ENCODE measurements around the gene NUDT14.

NUDT14 gene

DNA sequence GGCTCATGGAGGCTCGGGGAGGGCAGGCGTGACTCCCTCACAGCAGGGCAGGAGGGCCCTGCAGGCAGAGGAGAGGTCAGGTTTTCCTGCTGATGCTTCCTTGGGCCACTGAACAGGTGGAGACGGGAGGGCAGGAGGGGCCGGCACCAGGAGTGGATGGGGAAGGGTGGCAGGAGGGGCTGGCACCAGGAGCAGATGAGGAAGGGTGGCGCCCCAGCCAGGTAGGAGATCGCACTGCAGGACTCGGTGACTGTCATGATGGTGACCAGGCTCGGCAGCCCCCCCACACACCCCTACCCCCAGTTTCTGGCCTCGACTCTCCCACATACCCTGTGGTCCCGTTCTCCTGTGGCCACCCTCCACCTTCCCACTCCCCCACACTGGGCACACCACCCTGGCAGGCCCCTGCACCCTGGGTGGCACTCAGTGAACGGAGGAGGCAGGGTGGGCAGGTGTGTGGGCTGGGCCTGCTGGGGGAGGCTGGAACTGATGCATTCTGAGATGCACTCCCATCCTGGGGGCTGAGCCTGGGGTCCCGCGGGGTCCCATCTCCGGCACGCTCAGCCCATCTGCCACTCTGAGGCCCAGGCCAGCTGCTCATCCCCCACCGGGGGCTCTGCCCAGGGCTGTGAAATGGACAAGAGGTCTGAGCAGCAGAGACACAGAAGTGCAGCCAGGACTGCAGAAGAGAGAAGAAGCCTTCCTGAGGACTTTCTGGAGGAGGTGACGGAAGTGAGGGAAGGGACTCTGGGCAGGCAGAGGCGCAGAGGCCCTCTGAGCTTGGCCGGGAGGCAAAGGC lies 2.8 kb downstream of the NUDT14 start:
- peaks cover 9% of the 10 kb centered on the region for H3K27me3 ChIP-seq (ENCODE audit: control insufficient read depth, insufficient read depth, low read length)
- no peaks in the 10 kb centered on the region for H3K36me3 ChIP-seq (ENCODE audit: control insufficient read depth, insufficient read depth, low read length)
- H3K4me1 ChIP-seq (ENCODE audit: control insufficient read depth, insufficient read depth, low read length), result peaks cover 13% of the 10 kb centered on the region
- H3K9me3 ChIP-seq (ENCODE audit: control insufficient read depth, low read length), result no peaks in the 10 kb centered on the region
- no peak overlapping the region for H3K4me3 ChIP-seq (ENCODE audit: low read length)
- no peak overlapping the region for H3K9ac ChIP-seq (ENCODE audit: low read length)

DNA sequence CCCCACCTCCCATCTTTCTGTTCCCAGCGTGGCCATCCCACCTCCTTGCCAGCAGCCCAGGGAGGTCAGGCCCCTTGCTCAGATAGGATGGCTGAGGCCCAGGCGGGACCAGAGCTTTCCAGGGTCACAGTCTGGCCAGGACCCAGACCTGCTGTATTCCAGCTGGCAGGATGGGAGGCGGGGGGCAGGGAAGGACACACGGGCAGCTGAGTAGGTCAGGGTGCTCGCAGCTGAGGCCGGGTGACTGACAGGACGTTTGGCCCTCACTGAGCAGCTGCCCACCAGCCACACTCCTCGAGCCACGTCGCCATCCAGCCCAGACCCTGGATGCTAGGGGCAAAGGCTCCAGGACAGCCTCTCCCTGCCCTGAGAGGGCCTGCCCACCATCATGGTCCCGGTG lies 4.0 kb downstream of the NUDT14 start:
- H3K27me3 ChIP-seq (ENCODE audit: control insufficient read depth, insufficient read depth, low read length), result peaks cover 5% of the 10 kb centered on the region
- peaks cover 13% of the 10 kb centered on the region for H3K4me1 ChIP-seq (ENCODE audit: control insufficient read depth, insufficient read depth, low read length)
- no peaks in the 10 kb centered on the region for H3K9me3 ChIP-seq (ENCODE audit: control insufficient read depth, low read length)
- no peak overlapping the region for H3K9ac ChIP-seq (ENCODE audit: low read length)
- no peaks in the 10 kb centered on the region for H3K36me3 ChIP-seq (ENCODE audit: control insufficient read depth, insufficient read depth, low read length)
- H3K4me3 ChIP-seq (ENCODE audit: low read length), result no peak overlapping the region

DNA sequence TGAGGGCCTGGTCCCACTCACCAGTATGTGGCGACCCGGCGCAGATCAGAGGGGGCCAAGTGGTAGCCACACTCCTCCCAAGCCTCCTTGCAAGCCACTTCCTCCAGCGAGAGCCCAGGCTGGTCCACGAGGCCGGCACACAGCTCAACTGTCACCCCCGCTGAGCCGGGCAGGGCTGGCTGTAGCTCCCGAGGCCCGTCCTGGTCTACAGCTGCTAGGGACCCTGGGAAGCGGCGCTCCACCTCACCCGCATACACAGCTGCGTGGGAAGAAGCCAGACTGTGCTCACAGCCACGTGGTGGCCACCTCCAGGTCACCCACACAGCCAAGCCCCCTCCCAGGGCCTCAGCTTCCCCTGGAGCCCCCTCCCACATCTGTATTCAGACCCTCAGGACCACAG lies 4.6 kb downstream of the NUDT14 start:
- peaks cover 7% of the 10 kb centered on the region for H3K27me3 ChIP-seq (ENCODE audit: control insufficient read depth, insufficient read depth, low read length)
- no peak overlapping the region for H3K4me3 ChIP-seq (ENCODE audit: low read length)
- no peak overlapping the region for H3K9ac ChIP-seq (ENCODE audit: low read length)
- H3K4me1 ChIP-seq (ENCODE audit: control insufficient read depth, insufficient read depth, low read length), result peaks cover 11% of the 10 kb centered on the region
- no peaks in the 10 kb centered on the region for H3K9me3 ChIP-seq (ENCODE audit: control insufficient read depth, low read length)
- no peaks in the 10 kb centered on the region for H3K36me3 ChIP-seq (ENCODE audit: control insufficient read depth, insufficient read depth, low read length)

- Histone ChIP-seq H3K27me3 (ENCODE audit: control insufficient read depth, insufficient read depth, low read length) (peaks cover 24% of the 10 kb centered on the region), H3K9me3 (ENCODE audit: control insufficient read depth, low read length) (no peaks in the 10 kb centered on the region), H3K9ac (ENCODE audit: low read length) (no peak overlapping the region), H3K36me3 (ENCODE audit: control insufficient read depth, insufficient read depth, low read length) (no peaks in the 10 kb centered on the region), H3K4me1 (ENCODE audit: control insufficient read depth, insufficient read depth, low read length) (peaks cover 20% of the 10 kb centered on the region), H3K4me3 (ENCODE audit: low read length) (no peak overlapping the region)
Observed at GRCh38 chr14:105173901-105174894, 6.9 kb downstream of the NUDT14 start.

DNA sequence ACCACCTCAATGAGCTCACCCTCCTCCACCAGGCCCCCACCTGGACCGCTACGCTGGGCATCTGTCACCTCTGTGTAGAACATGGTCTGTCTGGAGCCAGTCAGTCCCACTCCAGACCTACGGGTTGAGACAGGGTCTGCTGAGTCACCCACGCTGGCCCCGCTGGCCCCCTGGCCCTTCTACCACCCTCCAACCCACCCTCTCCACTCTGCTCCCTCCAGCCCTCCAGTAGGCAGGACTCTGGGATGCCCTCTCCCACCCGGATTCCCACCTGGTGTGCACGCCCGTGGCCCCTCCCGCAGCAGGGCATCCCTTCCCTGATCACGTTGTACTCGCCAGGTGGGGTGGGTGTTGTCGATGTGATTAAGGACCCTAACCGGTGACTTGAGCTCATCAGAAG lies 8.0 kb downstream of the NUDT14 start:
- Histone ChIP-seq H3K4me3 (ENCODE audit: low read length) (no peak overlapping the region), H3K9ac (ENCODE audit: low read length) (no peak overlapping the region), H3K27me3 (ENCODE audit: control insufficient read depth, insufficient read depth, low read length) (peaks cover 26% of the 10 kb centered on the region), H3K36me3 (ENCODE audit: control insufficient read depth, insufficient read depth, low read length) (no peaks in the 10 kb centered on the region), H3K4me1 (ENCODE audit: control insufficient read depth, insufficient read depth, low read length) (peaks cover 20% of the 10 kb centered on the region), H3K9me3 (ENCODE audit: control insufficient read depth, low read length) (no peaks in the 10 kb centered on the region)

GRCh38 chr14:105172476-105172875 lies 8.6 kb downstream of the NUDT14 start:
- Histone ChIP-seq H3K36me3 (ENCODE audit: control insufficient read depth, insufficient read depth, low read length) (no peaks in the 10 kb centered on the region), H3K27me3 (ENCODE audit: control insufficient read depth, insufficient read depth, low read length) (peaks cover 29% of the 10 kb centered on the region), H3K9ac (ENCODE audit: low read length) (no peak overlapping the region), H3K4me1 (ENCODE audit: control insufficient read depth, insufficient read depth, low read length) (peaks cover 20% of the 10 kb centered on the region), H3K4me3 (ENCODE audit: low read length) (no peak overlapping the region), H3K9me3 (ENCODE audit: control insufficient read depth, low read length) (no peaks in the 10 kb centered on the region)

GRCh38 chr14:105171004-105171673 lies 10.0 kb downstream of the NUDT14 start:
- peaks cover 20% of the 10 kb centered on the region for H3K4me1 ChIP-seq (ENCODE audit: control insufficient read depth, insufficient read depth, low read length)
- H3K36me3 ChIP-seq (ENCODE audit: control insufficient read depth, insufficient read depth, low read length), result no peaks in the 10 kb centered on the region
- no peak overlapping the region for H3K9ac ChIP-seq (ENCODE audit: low read length)
- H3K9me3 ChIP-seq (ENCODE audit: control insufficient read depth, low read length), result no peaks in the 10 kb centered on the region
- H3K4me3 ChIP-seq (ENCODE audit: low read length), result no peak overlapping the region
- H3K27me3 ChIP-seq (ENCODE audit: control insufficient read depth, insufficient read depth, low read length), result peaks cover 38% of the 10 kb centered on the region

- H3K27me3 ChIP-seq (ENCODE audit: control insufficient read depth, insufficient read depth, low read length), result peaks cover 38% of the 10 kb centered on the region
- no peaks in the 10 kb centered on the region for H3K36me3 ChIP-seq (ENCODE audit: control insufficient read depth, insufficient read depth, low read length)
- H3K9me3 ChIP-seq (ENCODE audit: control insufficient read depth, low read length), result no peaks in the 10 kb centered on the region
- no peak overlapping the region for H3K4me3 ChIP-seq (ENCODE audit: low read length)
- H3K9ac ChIP-seq (ENCODE audit: low read length), result no peak overlapping the region
- peaks cover 28% of the 10 kb centered on the region for H3K4me1 ChIP-seq (ENCODE audit: control insufficient read depth, insufficient read depth, low read length)
Observed at GRCh38 chr14:105169776-105170655, 11.1 kb downstream of the NUDT14 start.

GRCh38 chr14:105168979-105169507 lies 12.1 kb downstream of the NUDT14 start:
- H3K9ac ChIP-seq (ENCODE audit: low read length), result no peak overlapping the region
- no peaks in the 10 kb centered on the region for H3K9me3 ChIP-seq (ENCODE audit: control insufficient read depth, low read length)
- peaks cover 29% of the 10 kb centered on the region for H3K4me1 ChIP-seq (ENCODE audit: control insufficient read depth, insufficient read depth, low read length)
- no peaks in the 10 kb centered on the region for H3K36me3 ChIP-seq (ENCODE audit: control insufficient read depth, insufficient read depth, low read length)
- H3K27me3 ChIP-seq (ENCODE audit: control insufficient read depth, insufficient read depth, low read length), result peaks cover 38% of the 10 kb centered on the region
- no peak overlapping the region for H3K4me3 ChIP-seq (ENCODE audit: low read length)

- peaks cover 38% of the 10 kb centered on the region for H3K27me3 ChIP-seq (ENCODE audit: control insufficient read depth, insufficient read depth, low read length)
- no peaks in the 10 kb centered on the region for H3K9me3 ChIP-seq (ENCODE audit: control insufficient read depth, low read length)
- peaks cover 29% of the 10 kb centered on the region for H3K4me1 ChIP-seq (ENCODE audit: control insufficient read depth, insufficient read depth, low read length)
- no peaks in the 10 kb centered on the region for H3K36me3 ChIP-seq (ENCODE audit: control insufficient read depth, insufficient read depth, low read length)
- no peak within 1 kb of the TSS for H3K9ac ChIP-seq (ENCODE audit: low read length)
- no peak within 1 kb of the TSS for H3K4me3 ChIP-seq (ENCODE audit: low read length)
Observed at GRCh38 chr14:105168496-105168978, 12.6 kb downstream of the NUDT14 start, which contains the start of gene JAG2. TSS of gene JAG2 (minus strand) at chr14:105168776. CDS start at chr14:105168420, 356 bp downstream.

DNA sequence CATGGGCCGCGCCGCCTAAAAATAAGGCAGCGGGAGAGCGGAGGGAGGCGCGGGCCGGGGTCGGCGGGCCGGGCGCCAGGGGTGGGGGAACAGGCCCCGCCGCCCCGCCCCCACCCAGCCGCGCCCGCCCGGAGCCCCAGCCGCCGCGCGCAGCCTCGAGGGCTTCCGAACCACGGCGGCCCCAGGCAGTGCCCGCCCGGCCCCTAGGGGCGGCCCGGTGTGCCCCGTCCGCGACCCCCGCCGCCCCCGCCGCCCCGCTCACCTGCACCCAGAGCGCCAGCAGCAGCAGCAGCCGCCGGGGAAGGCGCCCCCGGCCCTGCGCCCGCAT lies 13.1 kb downstream of the NUDT14 start:
- peaks cover 38% of the 10 kb centered on the region for H3K27me3 ChIP-seq (ENCODE audit: control insufficient read depth, insufficient read depth, low read length)
- H3K4me1 ChIP-seq (ENCODE audit: control insufficient read depth, insufficient read depth, low read length), result peaks cover 29% of the 10 kb centered on the region
- H3K9ac ChIP-seq (ENCODE audit: low read length), result no peak overlapping the region

More for the DNA sequence above, 13.1 kb downstream of the NUDT14 start:
- Histone ChIP-seq H3K36me3 (ENCODE audit: control insufficient read depth, insufficient read depth, low read length) (no peaks in the 10 kb centered on the region), H3K9me3 (ENCODE audit: control insufficient read depth, low read length) (no peaks in the 10 kb centered on the region), H3K4me3 (ENCODE audit: low read length) (no peak overlapping the region)
